Vagina (tissue), 2 donors: ENCODE data around the gene VPS9D1. TPM values are rescaled to one million over a fixed set of nuclear protein-coding genes. Genes with fewer than 3 reads are reported as not detected.

Source experiments
- DNase-seq, 2 donors: peaks; one replicate each; pipeline ENCODE4 v3.0.0-alpha.2; 2017; ENCODE audit errors: extremely low spot score in 2 of 2
- H3K27ac ChIP-seq: fragments of 200-600 bp; sonication (generic); one replicate; pipeline ENCODE4 v1.5.1; 2019
- H3K27me3 ChIP-seq: fragments of 200-600 bp; sonication (generic); one replicate; pipeline ENCODE4 v1.5.1; 2019
- H3K36me3 ChIP-seq, 2 donors: fragments of 200-600 bp; sonication (generic); one replicate each; pipeline ENCODE4 v1.5.1; 2017 to 2019
- H3K4me1 ChIP-seq: fragments of 200-600 bp; sonication (generic); one replicate; pipeline ENCODE4 v1.5.1; 2019
- H3K4me3 ChIP-seq, 2 donors: fragments of 200-600 bp; sonication (generic); 1 replicate in 1 of 2; 2 replicates in 1 of 2; pipeline ENCODE4 v1.5.1; 2016 to 2019
- H3K9me3 ChIP-seq: fragments of 200-600 bp; sonication (generic); one replicate; pipeline ENCODE4 v1.5.1; 2019
- CTCF ChIP-seq, 3 experiments: fragments of 450-650 bp in 2 of 3; fragments of 200-600 bp in 1 of 3; sonication (generic) in 1 of 3; IDR thresholded peaks; one replicate each; pipeline ENCODE4 v1.5.1; 2017 to 2019; ENCODE audit warnings: antibody characterized with exemption in 3 of 3, mild to moderate bottlenecking in 2 of 3, moderate library complexity in 2 of 3
- POLR2A ChIP-seq, 2 donors: fragments of 450-650 bp; IDR thresholded peaks; one replicate each; pipeline ENCODE4 v1.6.1; 2017; ENCODE audit warnings: antibody characterized with exemption in 2 of 2, mild to moderate bottlenecking in 2 of 2, moderate library complexity in 2 of 2
- POLR2AphosphoS5 ChIP-seq, 2 donors: sonication (generic); formaldehyde crosslinking; IDR thresholded peaks; one replicate each; pipeline ENCODE4 v1.9.0; 2017; ENCODE audit warnings: antibody characterized with exemption in 2 of 2, mild to moderate bottlenecking in 2 of 2, low read depth in 1 of 2; ENCODE audit not compliant: insufficient read depth in 1 of 2
- intact Hi-C: fragments of 100-400 bp; cut with DNase I; formaldehyde crosslinking; loops from one replicate; pipeline ENCODE4 v1.15.1; 2023
- total RNA-seq: library from RNA; depleted of rRNA; stranded (reverse); fragments of >200 nt; gene quantifications from one replicate; pipeline ENCODE4 v1.2.3, GENCODE V29; 2016

VPS9D1 gene
- total RNA-seq, 1 donor from 2014 or later = 10.1 TPM

- Histone ChIP-seq H3K27ac (no peak overlapping the region), H3K9me3 (no peaks in the 10 kb centered on the region), H3K4me3 (no peak overlapping the region), H3K36me3 (peaks cover 0 to 74% of the 10 kb centered on the region in 2 donors), H3K27me3 (no peaks in the 10 kb centered on the region), H3K4me1 (no peaks in the 10 kb centered on the region)
- intact Hi-C loops = no loop called here
- TF ChIP-seq CTCF (IDR thresholded peaks at IDR 0.05) = no peak
- no peak for DNase-seq
Observed at GRCh38 chr16:89738072-89738377, 17.3 kb upstream of the VPS9D1 start.

GRCh38 chr16:89737341-89738071 is 16.8 kb upstream of the VPS9D1 start:
- DNase-seq = no peak
- Histone ChIP-seq H3K36me3 (peaks cover 0 to 77% of the 10 kb centered on the region in 2 donors), H3K9me3 (no peaks in the 10 kb centered on the region), H3K4me3 (no peak overlapping the region), H3K4me1 (no peaks in the 10 kb centered on the region), H3K27ac (no peak overlapping the region), H3K27me3 (no peaks in the 10 kb centered on the region)
- TF ChIP-seq POLR2A (IDR thresholded peaks at IDR 0.05) = no peak
- TF ChIP-seq POLR2AphosphoS5 (IDR thresholded peaks at IDR 0.05; ENCODE audit: insufficient read depth in 1 of 2, low read depth in 1 of 2) = no peak
- TF ChIP-seq CTCF (IDR thresholded peaks at IDR 0.05) = no peak
- intact Hi-C loops = no loop called here

GRCh38 chr16:89736554-89736953 is 15.9 kb upstream of the VPS9D1 start:
- intact Hi-C loops = no loop called here
- DNase-seq = no peak
- TF ChIP-seq POLR2A (IDR thresholded peaks at IDR 0.05) (no peak), CTCF (IDR thresholded peaks at IDR 0.05) (no peak), POLR2AphosphoS5 (IDR thresholded peaks at IDR 0.05; ENCODE audit: insufficient read depth in 1 of 2, low read depth in 1 of 2) (no peak)
- Histone ChIP-seq H3K4me1 (no peaks in the 10 kb centered on the region), H3K4me3 (no peak overlapping the region), H3K9me3 (no peaks in the 10 kb centered on the region), H3K27me3 (no peaks in the 10 kb centered on the region), H3K36me3 (peaks cover 0 to 86% of the 10 kb centered on the region in 2 donors), H3K27ac (no peak overlapping the region)

- no peaks in the 10 kb centered on the region for H3K9me3 ChIP-seq
- no peak overlapping the region for H3K4me3 ChIP-seq
- H3K4me1 ChIP-seq = no peaks in the 10 kb centered on the region
- no peak for TF ChIP-seq CTCF (IDR thresholded peaks at IDR 0.05)
- TF ChIP-seq POLR2AphosphoS5 (IDR thresholded peaks at IDR 0.05; ENCODE audit: insufficient read depth in 1 of 2, low read depth in 1 of 2) = no peak
- no peak for TF ChIP-seq POLR2A (IDR thresholded peaks at IDR 0.05)
- H3K36me3 ChIP-seq = peaks cover 0 to 98% of the 10 kb centered on the region in 2 donors
- no peaks in the 10 kb centered on the region for H3K27me3 ChIP-seq
- intact Hi-C loops = no loop called here
- H3K27ac ChIP-seq = no peak overlapping the region
- no peak for DNase-seq
Observed at GRCh38 chr16:89733792-89734191, 13.1 kb upstream of the VPS9D1 start.

- no peak overlapping the region for H3K4me3 ChIP-seq
- intact Hi-C loops = no loop called here
- H3K27ac ChIP-seq = no peak overlapping the region
- no peak for DNase-seq
- no peaks in the 10 kb centered on the region for H3K4me1 ChIP-seq
- H3K36me3 ChIP-seq = peaks cover 0 to 95% of the 10 kb centered on the region in 2 donors
- no peaks in the 10 kb centered on the region for H3K9me3 ChIP-seq
- TF ChIP-seq POLR2A (IDR thresholded peaks at IDR 0.05) (no peak), CTCF (IDR thresholded peaks at IDR 0.05) (no peak), POLR2AphosphoS5 (IDR thresholded peaks at IDR 0.05; ENCODE audit: insufficient read depth in 1 of 2, low read depth in 1 of 2) (no peak)
- no peaks in the 10 kb centered on the region for H3K27me3 ChIP-seq
Observed at GRCh38 chr16:89733322-89733721, 12.6 kb upstream of the VPS9D1 start.
